ENCODE results near the gene RSRC1.
"Not testable (repeated sequence)": the region's sequence is repeated elsewhere in the genome, so short reads cannot be mapped to it uniquely, and the experiment has no call there.

The RSRC1 gene

GRCh38 chr3:158470944-158471638 lies 361.2 kb downstream of the RSRC1 start:
- DNase-seq (ENCODE audit: low read depth in 1 of 2, low spot score in 1 of 2), result no peak
- in situ Hi-C loops (cut with HindIII; ENCODE audit: low pct_unique_long_range_greater_than_20kb, low sequenced_read_pairs), result no loop called here
- TF ChIP-seq JUND (IDR thresholded peaks at IDR 0.05; ENCODE audit: low read depth), result no peak

GRCh38 chr3:158471639-158472294 lies 361.9 kb downstream of the RSRC1 start:
- in situ Hi-C loops (cut with HindIII; ENCODE audit: low pct_unique_long_range_greater_than_20kb, low sequenced_read_pairs), result no loop called here
- no peak for DNase-seq (ENCODE audit: low read depth in 1 of 2, low spot score in 1 of 2)

GRCh38 chr3:158479051-158479450 lies 369.2 kb downstream of the RSRC1 start:
- TF ChIP-seq JUND (IDR thresholded peaks at IDR 0.05; ENCODE audit: low read depth), result no peak
- no peak for DNase-seq (ENCODE audit: low read depth in 1 of 2, low spot score in 1 of 2)
- in situ Hi-C loops (cut with HindIII; ENCODE audit: low pct_unique_long_range_greater_than_20kb, low sequenced_read_pairs), result no loop called here

More at GRCh38 chr3:158471639-158472294, 361.9 kb downstream of the RSRC1 start:
- TF ChIP-seq JUND (IDR thresholded peaks at IDR 0.05; ENCODE audit: low read depth), result no peak

- TF ChIP-seq JUND (IDR thresholded peaks at IDR 0.05; ENCODE audit: low read depth), result no peak
- no peak for DNase-seq (ENCODE audit: low read depth in 1 of 2, low spot score in 1 of 2)
- in situ Hi-C loops (cut with HindIII; ENCODE audit: low pct_unique_long_range_greater_than_20kb, low sequenced_read_pairs), result no loop called here
These were observed 373.9 kb downstream of the RSRC1 start for GRCh38 chr3:158483701-158484235.

GRCh38 chr3:158486200-158486599 lies 376.3 kb downstream of the RSRC1 start:
- no peak for DNase-seq (ENCODE audit: low read depth in 1 of 2, low spot score in 1 of 2)
- no peak for TF ChIP-seq JUND (IDR thresholded peaks at IDR 0.05; ENCODE audit: low read depth)
- in situ Hi-C loops (cut with HindIII; ENCODE audit: low pct_unique_long_range_greater_than_20kb, low sequenced_read_pairs), result no loop called here

- no peak for TF ChIP-seq JUND (IDR thresholded peaks at IDR 0.05; ENCODE audit: low read depth)
- in situ Hi-C loops (cut with HindIII; ENCODE audit: low pct_unique_long_range_greater_than_20kb, low sequenced_read_pairs), result no loop called here
- DNase-seq (ENCODE audit: low read depth in 1 of 2, low spot score in 1 of 2), result no peak
These were observed 378.8 kb downstream of the RSRC1 start for GRCh38 chr3:158488670-158489069.

- in situ Hi-C loops (cut with HindIII; ENCODE audit: low pct_unique_long_range_greater_than_20kb, low sequenced_read_pairs), result no loop called here
- no peak for DNase-seq (ENCODE audit: low read depth in 1 of 2, low spot score in 1 of 2)
- TF ChIP-seq JUND (IDR thresholded peaks at IDR 0.05; ENCODE audit: low read depth), result no peak
These were observed 379.3 kb downstream of the RSRC1 start for GRCh38 chr3:158489181-158489580.

- in situ Hi-C loops (cut with HindIII; ENCODE audit: low pct_unique_long_range_greater_than_20kb, low sequenced_read_pairs), result no loop called here
- TF ChIP-seq JUND (IDR thresholded peaks at IDR 0.05; ENCODE audit: low read depth), result no peak
- no peak for DNase-seq (ENCODE audit: low read depth in 1 of 2, low spot score in 1 of 2)
These were observed 382.1 kb downstream of the RSRC1 start for GRCh38 chr3:158491968-158492367.

GRCh38 chr3:158492685-158493084 lies 382.8 kb downstream of the RSRC1 start:
- in situ Hi-C loops (cut with HindIII; ENCODE audit: low pct_unique_long_range_greater_than_20kb, low sequenced_read_pairs), result no loop called here
- TF ChIP-seq JUND (IDR thresholded peaks at IDR 0.05; ENCODE audit: low read depth), result no peak
- DNase-seq (ENCODE audit: low read depth in 1 of 2, low spot score in 1 of 2), result no peak

GRCh38 chr3:158493931-158494330 lies 384.0 kb downstream of the RSRC1 start:
- in situ Hi-C loops (cut with HindIII; ENCODE audit: low pct_unique_long_range_greater_than_20kb, low sequenced_read_pairs), result no loop called here
- TF ChIP-seq JUND (IDR thresholded peaks at IDR 0.05; ENCODE audit: low read depth), result no peak
- no peak for DNase-seq (ENCODE audit: low read depth in 1 of 2, low spot score in 1 of 2)

GRCh38 chr3:158494673-158495072 lies 384.8 kb downstream of the RSRC1 start:
- in situ Hi-C loops (cut with HindIII; ENCODE audit: low pct_unique_long_range_greater_than_20kb, low sequenced_read_pairs), result no loop called here
- DNase-seq (ENCODE audit: low read depth in 1 of 2, low spot score in 1 of 2), result no peak
- no peak for TF ChIP-seq JUND (IDR thresholded peaks at IDR 0.05; ENCODE audit: low read depth)

GRCh38 chr3:158495398-158495902 lies 385.6 kb downstream of the RSRC1 start:
- in situ Hi-C loops (cut with HindIII; ENCODE audit: low pct_unique_long_range_greater_than_20kb, low sequenced_read_pairs), result not testable (repeated sequence)

GRCh38 chr3:158505117-158505516 lies 395.2 kb downstream of the RSRC1 start:
- in situ Hi-C loops (cut with HindIII; ENCODE audit: low pct_unique_long_range_greater_than_20kb, low sequenced_read_pairs), result no loop called here
- no peak for DNase-seq (ENCODE audit: low read depth in 1 of 2, low spot score in 1 of 2)
- no peak for TF ChIP-seq JUND (IDR thresholded peaks at IDR 0.05; ENCODE audit: low read depth)

More at GRCh38 chr3:158495398-158495902, 385.6 kb downstream of the RSRC1 start:
- DNase-seq (ENCODE audit: low read depth in 1 of 2, low spot score in 1 of 2), result not testable (repeated sequence)
